ENCODE results near the gene KRT5.

GRCh38 chr12:52497975-52498374, 22.2 kb downstream of the KRT5 start:
- TF ChIP-seq ZNF274 (CRISPR knock-in tag; IDR thresholded peaks at IDR 0.05) (no peak), ZBTB43 (CRISPR knock-in tag; conservative IDR thresholded peaks at IDR 0.05) (no peak), ADNP (CRISPR knock-in tag; IDR thresholded peaks at IDR 0.05) (no peak), GPBP1L1 (CRISPR knock-in tag; IDR thresholded peaks at IDR 0.05) (no peak), ZNF644 (CRISPR knock-in tag; IDR thresholded peaks at IDR 0.05; ENCODE audit: low read depth) (no peak), TAF1 (CRISPR knock-in tag; IDR thresholded peaks at IDR 0.05) (no peak)
- TF ChIP-seq, protein P1, sequence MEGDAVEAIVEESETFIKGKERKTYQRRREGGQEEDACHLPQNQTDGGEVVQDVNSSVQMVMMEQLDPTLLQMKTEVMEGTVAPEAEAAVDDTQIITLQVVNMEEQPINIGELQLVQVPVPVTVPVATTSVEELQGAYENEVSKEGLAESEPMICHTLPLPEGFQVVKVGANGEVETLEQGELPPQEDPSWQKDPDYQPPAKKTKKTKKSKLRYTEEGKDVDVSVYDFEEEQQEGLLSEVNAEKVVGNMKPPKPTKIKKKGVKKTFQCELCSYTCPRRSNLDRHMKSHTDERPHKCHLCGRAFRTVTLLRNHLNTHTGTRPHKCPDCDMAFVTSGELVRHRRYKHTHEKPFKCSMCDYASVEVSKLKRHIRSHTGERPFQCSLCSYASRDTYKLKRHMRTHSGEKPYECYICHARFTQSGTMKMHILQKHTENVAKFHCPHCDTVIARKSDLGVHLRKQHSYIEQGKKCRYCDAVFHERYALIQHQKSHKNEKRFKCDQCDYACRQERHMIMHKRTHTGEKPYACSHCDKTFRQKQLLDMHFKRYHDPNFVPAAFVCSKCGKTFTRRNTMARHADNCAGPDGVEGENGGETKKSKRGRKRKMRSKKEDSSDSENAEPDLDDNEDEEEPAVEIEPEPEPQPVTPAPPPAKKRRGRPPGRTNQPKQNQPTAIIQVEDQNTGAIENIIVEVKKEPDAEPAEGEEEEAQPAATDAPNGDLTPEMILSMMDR (CRISPR knock-in tag; IDR thresholded peaks at IDR 0.05): no peak
